ENCODE data around the gene PRDM5.

PRDM5 gene

DNA sequence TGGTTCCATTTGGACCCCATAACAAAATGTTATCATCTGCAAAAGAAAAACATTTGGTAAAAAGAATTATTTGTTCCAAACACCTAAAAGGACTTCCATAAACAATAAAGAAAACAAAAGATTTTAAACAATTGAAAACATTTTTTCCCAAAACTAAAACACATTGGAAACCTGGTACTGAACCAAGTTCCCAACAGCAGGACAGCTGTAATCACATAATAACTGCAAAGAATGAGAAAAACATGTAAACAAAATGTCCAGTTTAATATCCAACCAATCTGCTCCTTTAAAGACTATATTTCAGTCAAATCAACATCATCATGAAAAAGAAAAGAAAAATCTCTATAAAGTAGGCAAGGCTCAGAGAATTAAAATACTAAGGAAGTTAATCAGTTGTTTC, 36.3 kb downstream of the PRDM5 start:
- no peaks in the 10 kb centered on the region; the same call in 1 of the 2 replicates for H3K27me3 ChIP-seq (ENCODE audit: low read depth)
- no peak overlapping the region for H3K4me3 ChIP-seq
- no peak for DNase-seq (ENCODE audit: low spot score in 2 of 2)
- no peaks in the 10 kb centered on the region for H3K4me1 ChIP-seq
- in situ Hi-C loops (cut with MboI; ENCODE audit: low sequenced_read_pairs) = no loop called here
- no peaks in the 10 kb centered on the region for H3K36me3 ChIP-seq (replicated peaks)
- H3K9me3 ChIP-seq = no peaks in the 10 kb centered on the region

DNA sequence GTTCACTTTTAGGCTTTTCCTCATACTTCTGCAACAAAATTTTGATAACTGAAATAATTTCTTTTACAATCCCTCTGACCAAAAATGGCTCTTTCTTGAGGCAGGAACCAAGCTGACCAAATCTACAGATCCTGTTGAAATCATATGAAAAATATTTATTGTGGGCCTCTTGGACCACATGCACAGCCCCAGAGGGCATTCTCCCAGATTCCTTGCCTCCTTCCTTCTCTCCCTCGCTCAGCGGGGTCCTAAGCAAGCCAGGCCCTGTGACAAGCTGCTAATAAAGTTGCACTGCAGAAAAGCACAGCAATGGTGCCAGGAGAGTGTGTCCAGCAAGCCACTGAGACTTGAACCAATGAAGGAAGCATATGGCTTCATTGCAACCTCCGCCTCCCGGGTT, 40.7 kb downstream of the PRDM5 start:
- H3K27me3 ChIP-seq (ENCODE audit: low read depth) = no peaks in the 10 kb centered on the region; the same call in 1 of the 2 replicates
- no peak overlapping the region for H3K4me3 ChIP-seq
- no peaks in the 10 kb centered on the region for H3K9me3 ChIP-seq
- no peak for DNase-seq (ENCODE audit: low spot score in 2 of 2)
- in situ Hi-C loops (cut with MboI; ENCODE audit: low sequenced_read_pairs) = no loop called here
- no peaks in the 10 kb centered on the region for H3K36me3 ChIP-seq (replicated peaks)
- no peaks in the 10 kb centered on the region for H3K4me1 ChIP-seq

DNA sequence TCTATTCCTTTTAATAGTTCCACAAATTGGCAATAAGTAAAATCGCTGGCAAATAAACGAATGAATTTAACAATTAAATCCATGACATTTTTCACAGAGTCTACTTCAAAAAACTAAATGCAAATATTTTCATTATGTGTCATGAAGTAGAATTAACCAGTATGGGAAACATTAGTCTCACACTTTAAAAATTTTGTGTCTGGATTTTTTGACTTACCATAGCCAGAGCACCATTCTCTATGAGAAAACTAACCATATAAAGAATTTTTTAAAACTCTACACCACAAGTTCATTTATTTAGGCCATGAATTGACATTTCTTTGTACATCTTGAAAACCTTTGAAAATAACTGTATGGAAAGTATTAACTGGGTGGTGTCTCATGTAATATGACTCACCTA, 41.2 kb downstream of the PRDM5 start:
- no peaks in the 10 kb centered on the region for H3K9me3 ChIP-seq
- no peak overlapping the region for H3K4me3 ChIP-seq
- H3K4me1 ChIP-seq = no peaks in the 10 kb centered on the region
- DNase-seq (ENCODE audit: low spot score in 2 of 2) = no peak
- no peaks in the 10 kb centered on the region; the same call in 1 of the 2 replicates for H3K27me3 ChIP-seq (ENCODE audit: low read depth)
- in situ Hi-C loops (cut with MboI; ENCODE audit: low sequenced_read_pairs) = no loop called here
- H3K36me3 ChIP-seq (replicated peaks) = no peaks in the 10 kb centered on the region

DNA sequence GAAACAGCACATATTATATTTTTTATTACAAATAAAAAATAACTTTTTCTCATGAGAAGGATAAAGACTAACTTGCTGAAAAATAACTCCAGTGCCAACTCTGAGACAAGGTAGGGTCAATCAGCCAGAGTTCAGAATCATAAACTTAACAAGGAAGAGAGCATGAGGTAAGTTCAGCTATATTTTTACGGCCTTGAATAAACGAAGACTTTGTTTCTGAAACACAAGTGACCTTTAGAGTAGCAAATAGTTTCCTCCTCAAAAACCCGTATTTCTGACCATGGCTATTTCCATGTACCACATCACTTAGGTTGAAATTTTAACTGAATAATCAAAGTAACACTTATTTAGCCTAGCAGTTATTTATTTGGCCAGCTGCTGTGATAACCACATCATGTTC, 45.5 kb downstream of the PRDM5 start:
- Histone ChIP-seq H3K27me3 (ENCODE audit: low read depth) (no peaks in the 10 kb centered on the region), H3K4me3 (no peak overlapping the region), H3K36me3 (replicated peaks) (no peaks in the 10 kb centered on the region), H3K9me3 (no peaks in the 10 kb centered on the region), H3K4me1 (no peaks in the 10 kb centered on the region)
- no peak for DNase-seq (ENCODE audit: low spot score in 2 of 2)
- in situ Hi-C loops (cut with MboI; ENCODE audit: low sequenced_read_pairs) = no loop called here

DNA sequence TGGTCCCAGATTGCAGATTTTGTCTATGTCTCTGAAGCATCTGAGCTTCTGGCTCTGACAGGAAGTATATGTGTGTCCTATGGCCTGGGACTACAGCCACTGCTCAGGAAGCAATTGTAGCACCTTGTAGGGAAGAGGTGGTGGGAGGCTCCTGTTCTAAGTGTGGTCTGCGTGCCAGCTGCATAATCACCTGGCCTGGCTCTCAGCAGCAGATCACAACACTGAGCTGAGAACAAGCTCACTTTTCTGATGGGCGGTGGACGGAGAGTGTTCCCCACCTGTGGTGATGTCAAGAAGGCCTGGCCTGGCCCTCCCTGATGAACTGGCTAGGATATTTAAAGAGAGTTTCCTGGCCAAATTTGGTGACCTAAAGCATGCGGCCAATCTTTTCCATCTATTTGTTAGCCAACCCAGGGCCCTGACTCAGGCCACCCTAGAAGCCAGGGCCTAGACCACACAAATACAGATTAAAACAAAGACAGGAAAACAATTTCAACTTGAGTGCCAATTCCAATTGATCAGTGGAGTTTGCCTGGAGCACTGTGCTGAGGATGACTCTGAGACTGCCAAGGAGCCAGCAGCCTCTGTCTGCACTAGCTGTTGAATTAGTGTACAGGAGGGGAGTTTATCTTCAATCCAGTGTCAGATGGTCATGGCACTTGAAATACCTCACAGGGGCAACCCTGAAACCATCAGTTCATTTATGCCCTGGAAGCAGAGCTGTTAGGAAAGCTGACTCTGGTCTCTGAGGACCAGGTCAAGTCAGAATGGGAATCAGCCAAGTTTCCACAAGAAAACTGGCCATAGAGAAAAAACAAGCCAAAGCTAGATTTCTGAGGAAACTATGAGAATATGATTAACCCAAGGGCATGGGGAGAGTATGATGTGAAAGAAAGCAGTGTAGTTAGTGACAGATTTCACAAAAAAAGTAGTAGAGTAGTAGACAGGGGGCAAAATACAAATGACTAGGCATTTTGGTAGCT, 47.4 kb downstream of the PRDM5 start:
- Histone ChIP-seq H3K9me3 (no peaks in the 10 kb centered on the region), H3K36me3 (replicated peaks) (no peaks in the 10 kb centered on the region), H3K4me3 (no peak overlapping the region), H3K27me3 (ENCODE audit: low read depth) (no peaks in the 10 kb centered on the region), H3K4me1 (no peaks in the 10 kb centered on the region)
- in situ Hi-C loops (cut with MboI; ENCODE audit: low sequenced_read_pairs) = no loop called here
- DNase-seq (ENCODE audit: low spot score in 2 of 2) = no peak

DNA sequence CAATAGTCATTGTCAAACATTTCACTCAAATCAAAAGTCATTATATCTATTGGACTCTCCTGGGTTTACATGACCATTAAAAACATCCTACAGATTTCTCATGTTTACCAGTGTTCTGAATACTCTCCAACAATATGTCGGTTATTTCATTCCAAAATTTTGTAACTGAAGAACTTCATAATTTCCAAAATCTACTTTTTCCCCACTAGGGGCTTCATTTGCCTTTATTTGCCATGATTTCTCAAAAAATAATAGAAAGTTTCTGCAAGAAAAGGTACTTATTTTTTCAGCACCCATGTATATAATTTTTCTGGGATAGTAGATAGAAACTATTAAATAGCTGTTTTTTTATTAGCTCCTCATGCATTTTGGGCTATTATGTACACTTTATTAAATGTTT, 49.0 kb downstream of the PRDM5 start:
- H3K4me3 ChIP-seq = no peak overlapping the region

DNA sequence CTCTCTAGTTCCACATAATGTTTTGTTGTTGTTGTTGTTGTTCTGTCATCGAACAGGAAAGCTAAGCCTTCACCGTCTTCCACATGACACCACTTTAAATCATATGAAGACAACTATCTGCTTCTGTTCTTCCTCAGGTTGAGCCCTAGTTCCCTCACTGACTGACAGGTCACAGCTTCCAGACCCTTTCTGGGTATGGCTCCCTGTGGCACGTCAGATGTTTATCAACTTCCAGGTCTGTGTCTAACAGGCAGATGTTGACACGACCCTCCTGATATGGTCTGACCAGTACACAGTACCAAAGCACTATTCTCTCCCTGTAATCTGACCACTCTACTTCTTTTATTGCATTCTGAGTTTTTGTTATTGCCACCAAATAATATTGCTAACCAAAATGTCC, 51.4 kb downstream of the PRDM5 start:
- Histone ChIP-seq H3K27me3 (ENCODE audit: low read depth) (no peaks in the 10 kb centered on the region), H3K9me3 (no peaks in the 10 kb centered on the region), H3K4me3 (no peak overlapping the region), H3K4me1 (no peaks in the 10 kb centered on the region), H3K36me3 (replicated peaks) (no peaks in the 10 kb centered on the region)
- DNase-seq (ENCODE audit: low spot score in 2 of 2) = no peak
- in situ Hi-C loops (cut with MboI; ENCODE audit: low sequenced_read_pairs) = no loop called here

More for the DNA sequence above, 49.0 kb downstream of the PRDM5 start:
- H3K27me3 ChIP-seq (ENCODE audit: low read depth) = no peaks in the 10 kb centered on the region
- no peaks in the 10 kb centered on the region for H3K9me3 ChIP-seq
- no peaks in the 10 kb centered on the region for H3K36me3 ChIP-seq (replicated peaks)
- DNase-seq (ENCODE audit: low spot score in 2 of 2) = no peak
- H3K4me1 ChIP-seq = no peaks in the 10 kb centered on the region
- in situ Hi-C loops (cut with MboI; ENCODE audit: low sequenced_read_pairs) = no loop called here

DNA sequence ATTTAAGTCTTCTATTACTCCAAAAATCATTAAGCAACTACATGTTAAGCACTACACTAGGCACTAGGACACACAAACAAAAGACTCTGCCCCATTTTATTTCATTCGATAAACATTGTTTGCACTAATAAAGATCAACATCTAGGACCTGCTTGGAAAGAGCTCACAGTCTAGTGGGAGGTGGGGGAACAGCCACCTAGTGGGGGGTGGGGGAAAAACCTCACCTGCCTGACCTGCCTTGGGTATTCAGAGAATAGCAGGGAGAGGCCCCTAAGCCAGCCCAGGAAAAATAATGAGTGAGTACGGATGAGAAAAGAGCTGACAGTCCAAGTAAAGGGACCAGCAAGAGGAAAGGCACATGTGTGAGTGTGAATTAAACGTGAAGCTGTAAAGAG, 52.2 kb downstream of the PRDM5 start:
- in situ Hi-C loops (cut with MboI; ENCODE audit: low sequenced_read_pairs) = no loop called here
- H3K4me1 ChIP-seq = no peaks in the 10 kb centered on the region
- no peaks in the 10 kb centered on the region for H3K9me3 ChIP-seq
- H3K4me3 ChIP-seq = no peak overlapping the region
- no peaks in the 10 kb centered on the region for H3K27me3 ChIP-seq (ENCODE audit: low read depth)
- no peak for DNase-seq (ENCODE audit: low spot score in 2 of 2)
- no peaks in the 10 kb centered on the region for H3K36me3 ChIP-seq (replicated peaks)

DNA sequence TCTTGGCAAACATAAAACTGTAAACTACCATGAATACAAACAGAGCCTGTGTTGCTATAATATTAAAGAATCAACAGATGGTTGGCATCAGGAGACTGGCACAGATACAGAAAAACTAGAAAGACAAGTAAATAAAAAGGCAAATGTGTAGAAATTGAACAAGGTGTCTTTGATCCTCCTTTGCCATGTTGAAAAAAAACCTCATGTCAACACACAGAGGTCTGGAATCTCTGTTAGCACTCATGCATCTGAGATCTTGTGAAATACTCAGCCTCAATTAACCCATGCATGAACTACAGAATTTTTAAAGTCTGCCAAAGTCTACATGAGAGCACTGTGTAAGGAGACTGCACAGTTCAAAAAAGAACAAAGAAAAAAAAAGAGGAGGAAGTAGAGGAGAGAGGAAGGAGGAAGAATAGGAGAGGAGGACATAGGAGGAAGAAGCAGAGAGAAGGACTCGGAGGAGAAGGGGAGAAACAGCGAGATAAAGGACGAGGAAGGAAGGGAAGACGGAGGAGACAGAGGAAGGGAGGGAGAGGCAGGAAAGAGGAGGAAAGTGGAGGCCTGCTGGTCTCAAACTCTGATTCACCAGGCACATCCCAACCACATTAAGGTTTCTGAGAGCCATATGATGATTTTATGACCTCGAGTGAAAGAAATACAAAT, 52.8 kb downstream of the PRDM5 start:
- in situ Hi-C loops (cut with MboI; ENCODE audit: low sequenced_read_pairs) = no loop called here
- H3K4me3 ChIP-seq = no peak overlapping the region
- DNase-seq (ENCODE audit: low spot score in 2 of 2) = no peak
- H3K9me3 ChIP-seq = no peaks in the 10 kb centered on the region
- H3K4me1 ChIP-seq = no peaks in the 10 kb centered on the region
- H3K36me3 ChIP-seq (replicated peaks) = no peaks in the 10 kb centered on the region
- H3K27me3 ChIP-seq (ENCODE audit: low read depth) = no peaks in the 10 kb centered on the region

DNA sequence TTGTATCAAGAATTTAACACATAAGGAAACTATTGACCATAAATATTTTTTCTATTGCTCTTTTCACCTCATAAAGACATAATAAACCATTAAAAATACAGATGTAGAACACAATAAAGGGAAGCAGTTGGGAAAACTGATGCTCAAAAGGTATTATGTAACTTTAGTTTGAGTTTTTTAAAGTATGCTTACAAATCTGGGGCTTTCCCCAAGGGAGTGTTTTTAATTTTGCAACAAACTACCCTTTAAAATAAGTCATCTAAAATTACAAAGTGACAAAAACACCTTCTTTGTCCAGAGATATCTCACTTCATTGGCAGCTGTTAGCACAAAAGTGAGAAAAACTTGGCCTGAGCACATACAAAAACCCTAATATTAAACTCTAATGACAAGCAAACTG, 55.0 kb downstream of the PRDM5 start:
- in situ Hi-C loops (cut with MboI; ENCODE audit: low sequenced_read_pairs) = no loop called here
- no peak overlapping the region for H3K4me3 ChIP-seq
- H3K27me3 ChIP-seq (ENCODE audit: low read depth) = no peaks in the 10 kb centered on the region

DNA sequence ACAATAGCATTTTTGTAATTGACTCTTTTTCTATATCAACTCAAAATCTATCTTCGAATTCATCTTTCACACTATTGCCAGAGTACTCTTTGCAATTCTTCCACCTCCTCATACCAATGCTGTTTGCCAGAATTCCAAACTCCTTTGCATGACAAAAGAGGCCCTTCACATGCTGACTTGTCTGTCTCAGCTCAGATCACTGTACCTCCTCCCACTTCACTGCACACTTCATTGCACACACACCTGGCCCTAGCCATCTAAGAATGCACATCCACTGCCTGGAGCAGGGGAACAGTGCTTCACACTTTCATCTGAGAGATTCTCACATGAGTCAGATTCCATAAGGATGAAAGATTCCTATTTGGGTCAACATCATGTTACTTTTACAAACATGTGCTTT, 56.5 kb downstream of the PRDM5 start:
- no peaks in the 10 kb centered on the region for H3K27me3 ChIP-seq (ENCODE audit: low read depth)
- H3K4me1 ChIP-seq = no peaks in the 10 kb centered on the region
- no peaks in the 10 kb centered on the region for H3K9me3 ChIP-seq
- in situ Hi-C loops (cut with MboI; ENCODE audit: low sequenced_read_pairs) = no loop called here
- DNase-seq (ENCODE audit: low spot score in 2 of 2) = peak; percentile 21 to 42
- H3K36me3 ChIP-seq (replicated peaks) = no peaks in the 10 kb centered on the region
- H3K4me3 ChIP-seq = no peak overlapping the region

More for the DNA sequence above, 55.0 kb downstream of the PRDM5 start:
- no peaks in the 10 kb centered on the region for H3K36me3 ChIP-seq (replicated peaks)
- H3K4me1 ChIP-seq = no peaks in the 10 kb centered on the region
- no peak for DNase-seq (ENCODE audit: low spot score in 2 of 2)
- no peaks in the 10 kb centered on the region for H3K9me3 ChIP-seq

DNA sequence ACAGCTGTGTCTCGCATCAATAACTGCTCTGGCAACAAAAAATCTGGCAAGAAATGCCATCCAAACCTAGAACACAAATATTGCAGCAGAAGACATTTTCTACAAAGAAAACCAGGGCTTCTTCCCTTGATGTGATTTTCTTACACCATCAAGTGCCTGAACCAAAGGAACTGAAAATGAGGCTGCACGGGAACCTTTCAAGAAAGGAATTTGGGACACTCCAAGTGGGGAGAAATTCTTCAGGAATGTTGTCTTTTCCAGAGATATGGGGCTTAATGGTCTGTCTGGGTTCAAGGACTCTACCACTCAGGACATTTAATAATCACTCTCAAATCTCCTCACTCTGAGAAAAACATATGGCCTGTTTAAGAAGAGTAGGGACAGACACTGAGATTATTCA, 57.6 kb downstream of the PRDM5 start:
- Histone ChIP-seq H3K4me1 (no peaks in the 10 kb centered on the region), H3K9me3 (no peaks in the 10 kb centered on the region), H3K27me3 (ENCODE audit: low read depth) (no peaks in the 10 kb centered on the region), H3K4me3 (no peak overlapping the region), H3K36me3 (replicated peaks) (no peaks in the 10 kb centered on the region)
- no peak for DNase-seq (ENCODE audit: low spot score in 2 of 2)
- in situ Hi-C loops (cut with MboI; ENCODE audit: low sequenced_read_pairs) = no loop called here

DNA sequence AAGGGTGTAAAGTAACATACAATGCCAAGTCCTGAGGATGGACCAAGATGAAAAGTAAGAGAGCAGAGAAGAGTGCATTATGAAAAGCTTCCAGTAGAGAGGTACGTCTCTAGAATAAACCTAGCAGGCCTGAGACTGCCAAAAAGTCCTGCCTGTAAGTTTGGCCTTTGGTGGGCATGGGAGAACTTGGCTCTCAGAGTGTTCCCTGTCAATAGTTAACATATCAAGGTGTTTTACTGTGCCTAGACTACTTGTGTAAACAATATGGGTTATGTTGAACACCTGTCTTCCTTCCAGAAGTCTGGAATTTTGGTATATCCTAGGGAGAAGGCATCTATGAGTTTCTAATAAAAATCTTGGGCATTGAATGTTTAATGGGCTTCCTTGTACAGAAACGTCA, 60.1 kb downstream of the PRDM5 start:
- no peaks in the 10 kb centered on the region for H3K27me3 ChIP-seq (ENCODE audit: low read depth)
- H3K4me1 ChIP-seq = no peaks in the 10 kb centered on the region
- in situ Hi-C loops (cut with MboI; ENCODE audit: low sequenced_read_pairs) = no loop called here
- no peaks in the 10 kb centered on the region for H3K9me3 ChIP-seq
- no peaks in the 10 kb centered on the region for H3K36me3 ChIP-seq (replicated peaks)
- H3K4me3 ChIP-seq = no peak overlapping the region
- DNase-seq (ENCODE audit: low spot score in 2 of 2) = no peak

DNA sequence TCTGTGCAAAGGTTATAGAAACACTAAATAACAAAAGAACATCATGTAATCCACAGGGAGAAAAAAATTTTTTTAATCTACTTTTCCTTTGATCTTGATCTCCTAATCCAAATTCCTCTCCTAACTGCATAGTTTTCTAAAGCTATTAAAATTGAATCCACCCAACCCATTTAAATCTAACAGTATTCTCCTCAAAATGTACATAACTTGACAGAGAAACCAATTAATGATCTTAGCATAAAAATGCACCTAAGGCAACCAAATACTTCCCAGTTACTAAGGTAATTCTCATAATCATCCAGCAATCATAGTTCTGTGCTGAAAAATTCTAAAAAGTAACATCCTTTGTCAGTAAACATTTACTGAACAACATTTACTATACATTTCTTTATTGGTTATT, 60.7 kb downstream of the PRDM5 start:
- no peak for DNase-seq (ENCODE audit: low spot score in 2 of 2)
- H3K9me3 ChIP-seq = no peaks in the 10 kb centered on the region
- H3K36me3 ChIP-seq (replicated peaks) = no peaks in the 10 kb centered on the region
- no peaks in the 10 kb centered on the region for H3K4me1 ChIP-seq
- H3K27me3 ChIP-seq (ENCODE audit: low read depth) = no peaks in the 10 kb centered on the region
- in situ Hi-C loops (cut with MboI; ENCODE audit: low sequenced_read_pairs) = no loop called here
- no peak overlapping the region for H3K4me3 ChIP-seq
